ENCODE data around the gene MKI67. TPM values are rescaled to one million over a fixed set of nuclear protein-coding genes. Genes with fewer than 3 reads are reported as not detected.

MKI67 gene
- total and polyA plus RNA-seq, 7 experiments from 2014 or later, result 0.05 to 219 (median 0.20) TPM

DNA sequence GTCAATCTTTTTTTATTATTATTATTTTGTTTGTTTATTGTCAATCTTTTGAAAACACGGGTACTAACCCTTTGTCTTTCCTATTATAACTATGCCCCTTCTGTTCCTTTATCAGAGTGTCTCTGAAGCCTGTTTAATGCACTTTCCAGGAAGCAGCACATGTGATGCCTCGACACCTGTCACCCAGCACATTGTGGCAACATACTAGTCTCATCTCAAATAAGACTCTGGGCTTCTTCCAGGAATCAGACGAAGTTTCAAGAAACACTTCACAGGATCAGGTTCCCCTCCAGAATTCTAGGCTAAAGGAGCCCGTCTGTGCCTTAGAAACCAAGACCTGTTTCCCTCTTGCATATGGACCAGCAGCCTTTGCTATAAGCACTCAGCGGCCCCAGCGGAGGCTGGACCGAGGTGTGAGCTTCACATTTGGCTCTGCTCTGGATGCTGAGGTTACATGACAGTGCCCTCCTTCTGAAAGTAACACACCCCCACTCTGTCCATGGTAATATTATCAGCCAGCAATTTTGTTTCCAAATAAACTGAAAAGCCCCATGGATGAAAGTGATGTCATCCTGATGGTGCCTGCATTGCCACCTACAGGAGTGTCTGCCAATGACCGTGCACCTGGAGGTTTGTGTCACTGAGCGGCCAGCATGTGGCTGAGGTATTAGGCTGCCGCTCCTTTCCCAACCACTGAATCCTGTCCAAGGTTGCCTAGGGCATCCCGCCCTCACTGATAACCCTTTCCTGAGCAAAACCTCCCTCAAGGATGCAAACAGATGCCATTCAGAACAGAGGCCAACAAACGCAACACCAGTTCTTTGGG, 38.1 kb downstream of the MKI67 start:
- Mint-ChIP-seq H3K4me1 (peaks cover 0 to 10% (median 0%) of the 10 kb centered on the region in 7 donors), H3K27ac (no peak overlapping the region), H3K4me3 (no peak overlapping the region), H3K9me3 (no peaks in the 10 kb centered on the region), H3K27me3 (no peaks in the 10 kb centered on the region), H3K36me3 (peaks cover 0 to 12% (median 4%) of the 10 kb centered on the region in 5 donors)
- Histone ChIP-seq H3K4me3 (ENCODE audit: low read length) (no peak overlapping the region), H3K36me3 (ENCODE audit: control insufficient read depth in 2 of 3, insufficient read depth in 3 of 3, low read length in 3 of 3) (peaks cover 0 to 6% (median 0%) of the 10 kb centered on the region in 3 experiments), H3K4me1 (ENCODE audit: control insufficient read depth in 2 of 2, insufficient read depth in 2 of 2, low read length in 2 of 2) (no peaks in the 10 kb centered on the region), H3K9me3 (ENCODE audit: control insufficient read depth in 2 of 3, low read length in 3 of 3) (no peaks in the 10 kb centered on the region), H3K27ac (ENCODE audit: low read depth, low read length) (no peak overlapping the region), H3K27me3 (ENCODE audit: control insufficient read depth in 2 of 2, insufficient read depth in 2 of 2, low read length in 2 of 2) (no peaks in the 10 kb centered on the region)
- DNase-seq (no peak), ATAC-seq (no peak)
- ChIA-PET CTCF (no interaction called here), POLR2A (no interaction called here)
- intact Hi-C loops (cut with micrococcal nuclease), result loop anchor here in 1 of 2 donors (5.0 kb wide), 1 partner anchor 39 kb away; the partner anchor contains the start of gene MKI67

DNA sequence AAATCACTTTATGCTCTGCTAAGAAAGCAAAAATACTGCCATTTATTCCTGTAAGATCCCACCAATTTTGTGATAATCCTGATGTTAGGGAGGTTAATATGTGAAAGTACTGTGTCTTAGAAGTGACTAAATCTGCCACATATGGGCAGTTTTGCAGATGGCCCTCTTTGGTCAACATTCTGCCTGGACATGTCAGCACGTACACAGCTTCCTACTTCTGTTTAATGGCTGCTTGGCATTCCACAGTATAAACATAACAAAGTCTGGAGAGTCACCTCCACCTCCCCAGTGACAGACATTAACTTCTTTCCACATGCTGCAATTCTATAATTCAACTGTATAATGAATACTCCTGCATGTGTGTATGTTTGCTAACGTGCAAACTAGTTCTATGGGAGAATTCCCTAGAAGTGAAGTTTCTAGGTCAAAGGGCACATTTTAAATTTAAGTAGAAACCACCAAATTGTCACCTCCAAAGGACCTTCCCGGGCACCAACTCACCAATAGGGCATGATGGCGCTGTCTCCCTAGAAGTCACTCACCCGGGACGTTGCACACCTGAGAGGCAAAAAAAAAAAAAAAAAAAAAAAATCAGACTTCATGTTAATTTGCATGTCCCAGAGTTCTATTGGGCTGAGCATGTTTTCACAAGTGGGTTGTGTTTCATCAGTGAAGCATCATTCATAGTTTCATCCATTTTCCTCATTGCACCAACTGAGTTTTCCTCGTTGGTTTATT, 38.9 kb downstream of the MKI67 start:
- DNase-seq (no peak), ATAC-seq (no peak)
- Mint-ChIP-seq H3K4me1 (peaks cover 0 to 10% (median 0%) of the 10 kb centered on the region in 7 donors), H3K9me3 (no peaks in the 10 kb centered on the region), H3K36me3 (peaks cover 0 to 13% (median 4%) of the 10 kb centered on the region in 5 donors), H3K27ac (no peak overlapping the region), H3K27me3 (no peaks in the 10 kb centered on the region), H3K4me3 (no peak overlapping the region)
- Histone ChIP-seq H3K9me3 (ENCODE audit: control insufficient read depth in 2 of 3, low read length in 3 of 3) (no peaks in the 10 kb centered on the region), H3K36me3 (ENCODE audit: control insufficient read depth in 2 of 3, insufficient read depth in 3 of 3, low read length in 3 of 3) (peaks cover 0 to 7% (median 0%) of the 10 kb centered on the region in 3 experiments), H3K4me1 (ENCODE audit: control insufficient read depth in 2 of 2, insufficient read depth in 2 of 2, low read length in 2 of 2) (no peaks in the 10 kb centered on the region), H3K27ac (ENCODE audit: low read depth, low read length) (no peak overlapping the region), H3K4me3 (ENCODE audit: low read length) (no peak overlapping the region), H3K27me3 (ENCODE audit: control insufficient read depth in 2 of 2, insufficient read depth in 2 of 2, low read length in 2 of 2) (no peaks in the 10 kb centered on the region)
- ChIA-PET CTCF (interaction anchor here (1.8 kb wide), 1 partner anchor 18 kb away, joined by 4 read pairs; no protein-coding TSS in a partner anchor), POLR2A (no interaction called here)
- intact Hi-C loops (cut with micrococcal nuclease), result loop anchor here in 1 of 2 donors (5.0 kb wide), 1 partner anchor 40 kb away; the partner anchor contains the start of gene MKI67

DNA sequence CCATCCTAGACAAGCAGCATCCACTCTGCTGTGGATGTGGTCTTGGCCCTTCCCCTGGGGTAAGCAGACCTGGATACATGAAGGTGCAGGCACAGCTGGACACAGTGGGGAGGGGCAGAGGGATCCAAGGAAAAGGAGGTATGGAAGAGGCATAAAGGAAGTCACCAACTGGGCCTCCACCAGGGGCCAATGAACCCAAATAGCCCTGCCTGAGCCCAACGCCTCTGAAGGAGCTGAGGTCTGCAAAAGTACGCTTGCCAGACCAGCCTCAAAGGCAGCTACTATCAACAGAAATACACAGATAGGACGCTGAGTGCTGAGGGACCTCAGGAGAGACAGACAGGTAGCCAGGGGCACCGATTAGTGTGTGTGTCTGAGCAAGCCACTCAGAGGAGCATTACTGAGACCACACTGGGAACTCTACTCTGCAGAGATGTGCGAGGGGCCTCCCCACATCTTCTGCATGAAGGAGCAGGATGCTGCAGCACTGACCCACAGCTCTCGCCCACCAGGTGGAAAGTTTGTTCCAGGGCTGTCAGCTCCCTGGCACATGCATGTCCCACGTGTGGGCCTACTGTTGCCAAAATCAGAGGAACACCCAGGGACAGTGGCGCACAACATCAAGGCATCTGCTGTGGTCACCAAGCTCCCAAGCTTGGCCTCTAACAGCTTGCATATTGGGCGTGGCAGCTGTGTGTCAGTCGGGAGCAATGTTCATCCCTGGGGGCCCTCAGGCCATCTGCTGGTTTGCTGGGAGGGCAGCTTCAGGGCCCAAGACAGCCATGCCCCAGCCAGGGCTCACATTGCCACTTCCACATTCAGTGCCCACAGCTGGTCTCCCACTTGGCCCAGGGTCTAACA, 40.0 kb downstream of the MKI67 start:
- no peaks in the 10 kb centered on the region for H3K27me3 ChIP-seq (ENCODE audit: control insufficient read depth in 2 of 2, insufficient read depth in 2 of 2, low read length in 2 of 2)
- no peaks in the 10 kb centered on the region for H3K9me3 Mint-ChIP-seq
- intact Hi-C loops (cut with micrococcal nuclease), result loop anchor here in 1 of 2 donors (5.0 kb wide), 1 partner anchor 41 kb away; the partner anchor contains the start of gene MKI67
- no peak overlapping the region for H3K27ac Mint-ChIP-seq
- no peaks in the 10 kb centered on the region for H3K27me3 Mint-ChIP-seq
- H3K9me3 ChIP-seq (ENCODE audit: control insufficient read depth in 2 of 3, low read length in 3 of 3), result no peaks in the 10 kb centered on the region
- H3K4me1 ChIP-seq (ENCODE audit: control insufficient read depth in 2 of 2, insufficient read depth in 2 of 2, low read length in 2 of 2), result no peaks in the 10 kb centered on the region
- DNase-seq (no peak), ATAC-seq (peak; percentile 29)
- ChIA-PET POLR2A (no interaction called here), CTCF (interaction anchor here (1.8 kb wide), 1 partner anchor 17 kb away, joined by 4 read pairs; no protein-coding TSS in a partner anchor)
- H3K27ac ChIP-seq (ENCODE audit: low read depth, low read length), result no peak overlapping the region
- H3K4me3 Mint-ChIP-seq, result no peak overlapping the region
- H3K36me3 Mint-ChIP-seq, result peaks cover 0 to 14% (median 4%) of the 10 kb centered on the region in 5 donors
- peaks cover 0 to 10% (median 0%) of the 10 kb centered on the region in 7 donors for H3K4me1 Mint-ChIP-seq
- no peak overlapping the region for H3K4me3 ChIP-seq (ENCODE audit: low read length)
- H3K36me3 ChIP-seq (ENCODE audit: control insufficient read depth in 2 of 3, insufficient read depth in 3 of 3, low read length in 3 of 3), result peaks cover 0 to 13% (median 0%) of the 10 kb centered on the region in 3 experiments

DNA sequence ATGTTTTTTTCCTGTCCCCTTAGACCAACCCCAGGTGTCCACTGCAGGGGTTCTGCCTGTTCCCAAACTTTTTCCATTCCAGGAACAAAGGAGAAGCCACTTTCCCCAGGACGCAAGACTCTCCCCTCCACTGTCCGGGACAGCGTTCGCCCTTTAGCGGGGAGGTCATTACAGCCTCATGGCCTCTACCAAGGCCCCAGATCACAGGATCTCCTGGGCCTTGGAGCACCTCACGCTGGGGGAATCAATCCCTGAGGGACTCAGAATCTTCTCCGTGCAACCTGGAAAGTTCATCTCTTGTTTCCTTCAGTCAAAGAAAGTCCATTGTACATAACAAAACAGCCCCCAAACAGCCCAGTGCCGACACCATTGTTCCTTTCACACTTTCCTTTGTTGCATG, 41.2 kb downstream of the MKI67 start:
- Mint-ChIP-seq H3K4me1 (peaks cover 0 to 10% (median 0%) of the 10 kb centered on the region in 7 donors), H3K27ac (peak overlapping the region in 1 of 9 donors; percentile 21), H3K27me3 (no peaks in the 10 kb centered on the region), H3K9me3 (no peaks in the 10 kb centered on the region), H3K36me3 (peaks cover 0 to 26% (median 13%) of the 10 kb centered on the region in 5 donors), H3K4me3 (no peak overlapping the region)
- no peaks in the 10 kb centered on the region for H3K27me3 ChIP-seq (ENCODE audit: control insufficient read depth in 2 of 2, insufficient read depth in 2 of 2, low read length in 2 of 2)
- H3K9me3 ChIP-seq (ENCODE audit: control insufficient read depth in 2 of 3, low read length in 3 of 3), result no peaks in the 10 kb centered on the region
- POLR2A ChIA-PET, result no interaction called here
- DNase-seq (no peak), ATAC-seq (peak; percentile 5)
- intact Hi-C loops (cut with micrococcal nuclease), result loop anchor here in 1 of 2 donors (5.0 kb wide), 1 partner anchor 42 kb away; the partner anchor contains the start of gene MKI67
- CTCF ChIA-PET, result no interaction called here
- H3K36me3 ChIP-seq (ENCODE audit: control insufficient read depth in 2 of 3, insufficient read depth in 3 of 3, low read length in 3 of 3), result peaks cover 0 to 24% (median 4%) of the 10 kb centered on the region in 3 experiments
- H3K27ac ChIP-seq (ENCODE audit: low read depth, low read length), result no peak overlapping the region
- H3K4me3 ChIP-seq (ENCODE audit: low read length), result no peak overlapping the region
- H3K4me1 ChIP-seq (ENCODE audit: control insufficient read depth in 2 of 2, insufficient read depth in 2 of 2, low read length in 2 of 2), result no peaks in the 10 kb centered on the region

DNA sequence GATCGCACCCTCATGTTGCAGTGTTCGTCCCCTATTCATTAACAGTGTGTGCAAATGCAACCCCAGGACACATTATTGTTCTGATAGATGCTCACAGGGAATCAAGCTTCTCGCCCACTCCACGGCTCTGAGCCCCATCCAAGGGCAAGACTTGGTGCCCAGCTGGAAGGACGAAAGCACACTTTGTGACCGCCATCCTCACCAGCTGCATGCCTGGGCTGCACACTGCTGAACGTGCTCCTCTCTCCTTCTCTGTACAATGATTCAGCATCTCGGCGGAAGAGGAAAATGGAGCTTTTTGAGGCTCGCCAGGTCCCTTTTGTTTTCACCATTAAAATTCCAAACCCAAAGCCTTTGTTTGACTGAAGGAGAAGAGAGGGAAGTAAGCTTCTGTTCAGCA, 41.9 kb downstream of the MKI67 start:
- peaks cover 3 to 29% (median 15%) of the 10 kb centered on the region in 5 donors for H3K36me3 Mint-ChIP-seq
- ChIA-PET POLR2A (no interaction called here), CTCF (interaction anchor here (0.8 to 1.8 kb wide), 2 partner anchors 43 to 49 kb away, joined by 3 to 5 read pairs; no protein-coding TSS in a partner anchor)
- no peak overlapping the region for H3K27ac Mint-ChIP-seq
- Histone ChIP-seq H3K27ac (ENCODE audit: low read depth, low read length) (no peak overlapping the region), H3K4me1 (ENCODE audit: control insufficient read depth in 2 of 2, insufficient read depth in 2 of 2, low read length in 2 of 2) (no peaks in the 10 kb centered on the region), H3K36me3 (ENCODE audit: control insufficient read depth in 2 of 3, insufficient read depth in 3 of 3, low read length in 3 of 3) (peaks cover 0 to 30% (median 4%) of the 10 kb centered on the region in 3 experiments), H3K9me3 (ENCODE audit: control insufficient read depth in 2 of 3, low read length in 3 of 3) (no peaks in the 10 kb centered on the region), H3K4me3 (ENCODE audit: low read length) (no peak overlapping the region), H3K27me3 (ENCODE audit: control insufficient read depth in 2 of 2, insufficient read depth in 2 of 2, low read length in 2 of 2) (no peaks in the 10 kb centered on the region)
- intact Hi-C loops (cut with micrococcal nuclease), result no loop called here
- H3K9me3 Mint-ChIP-seq, result no peaks in the 10 kb centered on the region
- ATAC-seq, result no peak
- peaks cover 0 to 10% (median 0%) of the 10 kb centered on the region in 7 donors for H3K4me1 Mint-ChIP-seq
- no peak overlapping the region for H3K4me3 Mint-ChIP-seq
- DNase-seq, result no peak
- no peaks in the 10 kb centered on the region for H3K27me3 Mint-ChIP-seq
